Activated T-cell treated with anti-CD3 and anti-CD28 coated beads for 1 hour (primary cell): ENCODE results near the gene INSIG1.

Experiments
- DNase-seq: peaks from one replicate; pipeline ENCODE4 v3.0.0-alpha.2; 2020; ENCODE audit warnings: low read depth

Gene INSIG1

GRCh38 chr7:155349601-155350331 lies 52.1 kb downstream of the INSIG1 start:
- DNase-seq = no peak

- DNase-seq = no peak
These were observed 53.6 kb downstream of the INSIG1 start for GRCh38 chr7:155351120-155351870.

- DNase-seq = no peak
These were observed 54.5 kb downstream of the INSIG1 start for GRCh38 chr7:155352076-155352752.

- no peak for DNase-seq
These were observed 55.1 kb downstream of the INSIG1 start for GRCh38 chr7:155352753-155353115.

- DNase-seq = no peak
These were observed 55.7 kb downstream of the INSIG1 start for GRCh38 chr7:155353256-155353897.

GRCh38 chr7:155354371-155355048 lies 56.8 kb downstream of the INSIG1 start:
- no peak for DNase-seq

GRCh38 chr7:155355176-155355575 lies 57.5 kb downstream of the INSIG1 start:
- DNase-seq = no peak

- DNase-seq = no peak
These were observed 58.1 kb downstream of the INSIG1 start for GRCh38 chr7:155355745-155356144.

- DNase-seq = no peak
These were observed 58.8 kb downstream of the INSIG1 start for GRCh38 chr7:155356323-155357105.

- no peak for DNase-seq
These were observed 59.9 kb downstream of the INSIG1 start for GRCh38 chr7:155357573-155358041.

GRCh38 chr7:155358066-155358947 lies 60.6 kb downstream of the INSIG1 start:
- no peak for DNase-seq

- no peak for DNase-seq
These were observed 61.5 kb downstream of the INSIG1 start for GRCh38 chr7:155358948-155359712.
